ENCODE measurements around the gene CCDC18.
"Not testable (repeated sequence)": the region's sequence is repeated elsewhere in the genome, so short reads cannot be mapped to it uniquely, and the experiment has no call there.

Gene CCDC18

GRCh38 chr1:93172778-93173177 lies 7.7 kb upstream of the CCDC18 start:
- no peak for DNase-seq

- not testable (repeated sequence) for DNase-seq
Observed at GRCh38 chr1:93174638-93175037, 5.9 kb upstream of the CCDC18 start.

- DNase-seq, result no peak
Observed at GRCh38 chr1:93177991-93178390, 2.5 kb upstream of the CCDC18 start.

GRCh38 chr1:93178418-93178817 lies 2.1 kb upstream of the CCDC18 start:
- no peak for DNase-seq

- peak; percentile 96 for DNase-seq
Observed at GRCh38 chr1:93179886-93180722, 420 bp upstream of the CCDC18 start, which contains the start of gene TMED5. TSS of gene TMED5 (minus strand) at chr1:93180413. CDS start at chr1:93180242, 171 bp downstream.

- no peak for DNase-seq
Observed at GRCh38 chr1:93186667-93187066, 6.1 kb downstream of the CCDC18 start.

- no peak for DNase-seq
Observed at GRCh38 chr1:93190432-93190831, 9.9 kb downstream of the CCDC18 start.

- no peak for DNase-seq
Observed at GRCh38 chr1:93194231-93194990, 13.9 kb downstream of the CCDC18 start.

- DNase-seq, result no peak
Observed at GRCh38 chr1:93196591-93196990, 16.1 kb downstream of the CCDC18 start.

- no peak for DNase-seq
Observed at GRCh38 chr1:93199150-93199549, 18.6 kb downstream of the CCDC18 start.

- no peak for DNase-seq
Observed at GRCh38 chr1:93200086-93200620, 19.6 kb downstream of the CCDC18 start.

- DNase-seq, result no peak
Observed at GRCh38 chr1:93200714-93201113, 20.2 kb downstream of the CCDC18 start.

- DNase-seq, result no peak
Observed at GRCh38 chr1:93205892-93206566, 25.5 kb downstream of the CCDC18 start.

GRCh38 chr1:93206567-93206954 lies 26.0 kb downstream of the CCDC18 start:
- no peak for DNase-seq

- DNase-seq, result no peak
Observed at GRCh38 chr1:93207211-93207610, 26.7 kb downstream of the CCDC18 start.

GRCh38 chr1:93215322-93215721 lies 34.8 kb downstream of the CCDC18 start:
- no peak for DNase-seq

GRCh38 chr1:93219443-93219842 lies 38.9 kb downstream of the CCDC18 start:
- DNase-seq, result no peak

GRCh38 chr1:93220716-93221115 lies 40.2 kb downstream of the CCDC18 start:
- DNase-seq, result not testable (repeated sequence)

GRCh38 chr1:93221913-93222312 lies 41.4 kb downstream of the CCDC18 start:
- no peak for DNase-seq

- DNase-seq, result no peak
Observed at GRCh38 chr1:93223023-93223675, 42.6 kb downstream of the CCDC18 start.

- DNase-seq, result no peak
Observed at GRCh38 chr1:93235261-93235660, 54.7 kb downstream of the CCDC18 start.

GRCh38 chr1:93237021-93237420 lies 56.5 kb downstream of the CCDC18 start:
- no peak for DNase-seq

- no peak for DNase-seq
Observed at GRCh38 chr1:93238425-93238824, 57.9 kb downstream of the CCDC18 start.
